ENCODE results near the gene RPS6KB1. TPM values are rescaled to one million over a fixed set of nuclear protein-coding genes. Genes with fewer than 3 reads are reported as not detected.
"Not testable (repeated sequence)": the region's sequence is repeated elsewhere in the genome, so short reads cannot be mapped to it uniquely, and the experiment has no call there.

The RPS6KB1 gene
- total RNA-seq, 1 donor from 2014 or later: 42.3 TPM

- no peak for TF ChIP-seq CTCF (IDR thresholded peaks at IDR 0.05; ENCODE audit: unreplicated experiment)
- Mint-ChIP-seq H3K9me3 (no peaks in the 10 kb centered on the region), H3K36me3 (peaks cover 12% of the 10 kb centered on the region), H3K27me3 (ENCODE audit: low read depth) (no peaks in the 10 kb centered on the region), H3K4me3 (no peak overlapping the region), H3K27ac (peak overlapping the region; percentile 26), H3K4me1 (no peaks in the 10 kb centered on the region)
- no peak for DNase-seq (ENCODE audit: low spot score in 2 of 2, unreplicated experiment in 2 of 2)
These were observed 10.5 kb downstream of the RPS6KB1 start for GRCh38 chr17:59903455-59903854.

GRCh38 chr17:59907467-59907866 is 14.5 kb downstream of the RPS6KB1 start:
- Mint-ChIP-seq H3K9me3 (no peaks in the 10 kb centered on the region), H3K4me1 (no peaks in the 10 kb centered on the region), H3K4me3 (no peak overlapping the region), H3K36me3 (peaks cover 18% of the 10 kb centered on the region), H3K27ac (no peak overlapping the region), H3K27me3 (ENCODE audit: low read depth) (no peaks in the 10 kb centered on the region)
- TF ChIP-seq CTCF (IDR thresholded peaks at IDR 0.05; ENCODE audit: unreplicated experiment): no peak
- DNase-seq (ENCODE audit: low spot score in 2 of 2, unreplicated experiment in 2 of 2): no peak

- no peaks in the 10 kb centered on the region for H3K4me1 Mint-ChIP-seq
- H3K27me3 Mint-ChIP-seq (ENCODE audit: low read depth): no peaks in the 10 kb centered on the region
- DNase-seq (ENCODE audit: low spot score in 2 of 2, unreplicated experiment in 2 of 2): no peak
- no peak overlapping the region for H3K27ac Mint-ChIP-seq
- peaks cover 28% of the 10 kb centered on the region for H3K36me3 Mint-ChIP-seq
- TF ChIP-seq CTCF (IDR thresholded peaks at IDR 0.05; ENCODE audit: unreplicated experiment): peak; percentile 76
- no peak overlapping the region for H3K4me3 Mint-ChIP-seq
- H3K9me3 Mint-ChIP-seq: no peaks in the 10 kb centered on the region
These were observed 21.4 kb downstream of the RPS6KB1 start for GRCh38 chr17:59914274-59914854.

- Mint-ChIP-seq H3K9me3 (no peaks in the 10 kb centered on the region), H3K27me3 (ENCODE audit: low read depth) (no peaks in the 10 kb centered on the region), H3K4me1 (no peaks in the 10 kb centered on the region), H3K36me3 (peaks cover 31% of the 10 kb centered on the region), H3K4me3 (no peak overlapping the region), H3K27ac (no peak overlapping the region)
- TF ChIP-seq CTCF (IDR thresholded peaks at IDR 0.05; ENCODE audit: unreplicated experiment): no peak
- DNase-seq (ENCODE audit: low spot score in 2 of 2, unreplicated experiment in 2 of 2): no peak
These were observed 23.5 kb downstream of the RPS6KB1 start for GRCh38 chr17:59916446-59916845.

- not testable (repeated sequence) for H3K4me3 Mint-ChIP-seq; H3K27me3 Mint-ChIP-seq (ENCODE audit: low read depth); DNase-seq (ENCODE audit: low spot score in 2 of 2, unreplicated experiment in 2 of 2); H3K27ac Mint-ChIP-seq; H3K9me3 Mint-ChIP-seq; H3K4me1 Mint-ChIP-seq
- peaks cover 30% of the 10 kb centered on the region for H3K36me3 Mint-ChIP-seq
These were observed 27.7 kb downstream of the RPS6KB1 start for GRCh38 chr17:59920637-59921036.

- H3K27me3 Mint-ChIP-seq (ENCODE audit: low read depth); H3K27ac Mint-ChIP-seq; H3K4me3 Mint-ChIP-seq; DNase-seq (ENCODE audit: low spot score in 2 of 2, unreplicated experiment in 2 of 2); H3K4me1 Mint-ChIP-seq; H3K9me3 Mint-ChIP-seq: not testable (repeated sequence)
- H3K36me3 Mint-ChIP-seq: peaks cover 56% of the 10 kb centered on the region
These were observed 37.2 kb downstream of the RPS6KB1 start for GRCh38 chr17:59930121-59930520.

- H3K27me3 Mint-ChIP-seq (ENCODE audit: low read depth); H3K9me3 Mint-ChIP-seq; H3K4me3 Mint-ChIP-seq; DNase-seq (ENCODE audit: low spot score in 2 of 2, unreplicated experiment in 2 of 2); H3K27ac Mint-ChIP-seq; H3K4me1 Mint-ChIP-seq: not testable (repeated sequence)
- H3K36me3 Mint-ChIP-seq: peaks cover 56% of the 10 kb centered on the region
These were observed 37.8 kb downstream of the RPS6KB1 start for GRCh38 chr17:59930768-59931167.

- not testable (repeated sequence) for H3K4me1 Mint-ChIP-seq; H3K27me3 Mint-ChIP-seq (ENCODE audit: low read depth); H3K9me3 Mint-ChIP-seq; H3K27ac Mint-ChIP-seq; H3K4me3 Mint-ChIP-seq; DNase-seq (ENCODE audit: low spot score in 2 of 2, unreplicated experiment in 2 of 2)
- H3K36me3 Mint-ChIP-seq: peaks cover 54% of the 10 kb centered on the region
These were observed 40.4 kb downstream of the RPS6KB1 start for GRCh38 chr17:59933317-59933716.

- not testable (repeated sequence) for H3K4me1 Mint-ChIP-seq; H3K4me3 Mint-ChIP-seq; DNase-seq (ENCODE audit: low spot score in 2 of 2, unreplicated experiment in 2 of 2); H3K27ac Mint-ChIP-seq; H3K9me3 Mint-ChIP-seq; H3K27me3 Mint-ChIP-seq (ENCODE audit: low read depth)
- H3K36me3 Mint-ChIP-seq: peaks cover 37% of the 10 kb centered on the region
These were observed 47.8 kb downstream of the RPS6KB1 start for GRCh38 chr17:59940697-59941096.
